Pancreas (tissue), 10 donors: Measurements from ENCODE around the gene DSCAM. TPM values are rescaled to one million over a fixed set of nuclear protein-coding genes. Genes with fewer than 3 reads are reported as not detected.

ENCODE experiments used
- ATAC-seq, 4 donors: fragments of 200-7000 bp; cut with Tn5 transposase; one replicate each; pipeline versions ENCODE4 v1.8.0 to v1.9.1; 2020; ENCODE audit warnings: mild to moderate bottlenecking in 4 of 4, moderate library complexity in 4 of 4
- DNase-seq, 6 donors: peaks; one replicate each; pipeline ENCODE4 v3.0.0-alpha.2; 2020
- FAIRE-seq: peaks from 2 replicates; lab custom pipeline; 2012; peaks lifted over from hg19 to GRCh38; lab: Jason Lieb, UNC
- H3K27ac ChIP-seq, 4 donors: fragments of 200-600 bp; sonication (generic); 1 replicate in 3 of 4; 2 replicates in 1 of 4; pipeline versions ENCODE4 v1.5.0 to v1.8.0; 2020
- H3K27me3 ChIP-seq, 4 donors: fragments of 200-600 bp; one replicate each; pipeline ENCODE4 v1.8.0; 2021
- H3K36me3 ChIP-seq, 3 donors: fragments of 200-600 bp; sonication (generic) in 1 of 3; one replicate each; pipeline versions ENCODE4 v1.5.0 to v1.8.0; 2020 to 2021
- H3K4me1 ChIP-seq, 3 donors: fragments of 200-600 bp; one replicate each; pipeline ENCODE4 v1.8.0; 2021
- H3K4me3 ChIP-seq, 4 donors: fragments of 200-600 bp; sonication (generic) in 2 of 4; one replicate each; pipeline versions ENCODE4 v1.5.0 to v1.8.0; 2020 to 2021
- H3K9me3 ChIP-seq, 4 donors: fragments of 200-600 bp; one replicate each; pipeline ENCODE4 v1.8.0; 2021
- WGBS, 2 donors: extraction: QIAGEN DNeasy Blood & Tissue Kit; methylation state at CpG; one replicate each; pipeline ENCODE4 v1.1.7; 2013; 5-methylcytosine and 5-hydroxymethylcytosine counted together
- intact Hi-C, 3 donors: fragments of 100-400 bp; cut with DNase I; formaldehyde crosslinking; loops; one replicate each; pipeline versions ENCODE4 v1.11.1 to v1.14.2; 2022
- polyA plus RNA-seq, 2 donors: library from polyadenylated mRNA; stranded (reverse); fragments of 200-250 nt; gene quantifications; one replicate each; pipeline ENCODE4 v1.2.3, GENCODE V29; 2013
- total RNA-seq, 6 donors: library from RNA; stranded (reverse); fragmentation: NEBNext Ultra II Directional in 4 of 6; extraction: Animal tissue kit (Norgen Biotek cat#: 25700) in 4 of 6; gene quantifications; one replicate each; pipeline versions ENCODE4 v1.2.1 to v1.2.4, GENCODE V29; 2021 to 2023
- TF ChIP-seq, protein P1 (sequence below), 4 donors: fragments of 200-600 bp; sonication (generic) in 3 of 4; IDR thresholded peaks; one replicate each; pipeline versions ENCODE4 v1.5.0 to v1.8.0; 2021; ENCODE audit warnings: antibody characterized with exemption in 4 of 4
- donor health status: healthy with polysubstance abuse.
- donor health status: DM: no; HTN: no; CAD: no; lungs with moderate emphysema.
- donor health status: DM: no; HTN: no; CAD: no.
- donor health status: control.
- donor health status: control.
- donor health status: Bipolar disorder and iron deficiency.
- donor health status: DM: yes; HTN: yes; CAD: no.
- donor health status: DM: no; HTN: no; CAD: no.
- donor health status: DM: no; HTN: no; CAD: no.
- donor health status: DM: yes; HTN: yes; CAD: no.

The DSCAM gene
- total and polyA plus RNA-seq, 8 donors: 0.05 to 0.77 (median 0.14) TPM

DNA sequence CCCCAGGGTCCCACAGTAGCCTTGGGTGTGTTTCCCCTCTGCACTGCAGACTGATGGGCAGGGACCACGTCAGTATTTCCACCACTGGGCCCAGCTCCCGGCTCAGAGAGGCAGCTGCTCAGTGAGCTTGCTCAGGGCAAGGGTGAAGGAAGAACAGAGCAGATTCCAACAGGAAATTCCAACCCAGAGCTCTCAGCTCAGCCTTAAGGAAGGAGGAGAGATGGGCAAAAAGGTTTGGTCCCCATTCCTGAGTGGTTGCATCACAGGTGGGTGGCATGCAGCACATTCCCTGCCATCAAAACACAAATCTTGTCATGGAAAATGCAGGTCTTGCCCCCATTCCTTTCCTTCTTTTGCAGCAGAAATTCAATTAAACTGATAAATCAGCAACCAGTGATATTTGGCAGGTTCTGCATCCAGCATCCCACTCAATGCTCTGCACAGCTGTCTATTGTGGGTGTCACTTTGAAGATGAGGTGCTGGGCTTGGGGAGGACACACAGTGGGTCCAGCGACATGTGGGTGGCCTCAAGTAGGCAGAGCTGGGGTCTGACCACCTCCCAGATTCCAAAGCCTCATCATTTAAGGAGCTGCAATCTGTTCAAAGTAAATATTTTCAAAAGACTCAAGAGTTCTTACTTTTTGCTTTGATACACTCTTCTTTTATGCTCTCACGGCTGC lies 315.4 kb downstream of the DSCAM start:
- FAIRE-seq (no peak), DNase-seq (no peak), ATAC-seq (no peak)
- no peak overlapping the region for H3K4me3 ChIP-seq
- no peaks in the 10 kb centered on the region for H3K27me3 ChIP-seq
- intact Hi-C loops: no loop called here
- H3K4me1 ChIP-seq: no peaks in the 10 kb centered on the region
- no peaks in the 10 kb centered on the region for H3K9me3 ChIP-seq
- 43 to 44% methylated on average over 4 of the region's 4 CpGs for WGBS, 2 donors
- H3K36me3 ChIP-seq: no peaks in the 10 kb centered on the region
- H3K27ac ChIP-seq: no peak overlapping the region
- TF ChIP-seq, protein P1, sequence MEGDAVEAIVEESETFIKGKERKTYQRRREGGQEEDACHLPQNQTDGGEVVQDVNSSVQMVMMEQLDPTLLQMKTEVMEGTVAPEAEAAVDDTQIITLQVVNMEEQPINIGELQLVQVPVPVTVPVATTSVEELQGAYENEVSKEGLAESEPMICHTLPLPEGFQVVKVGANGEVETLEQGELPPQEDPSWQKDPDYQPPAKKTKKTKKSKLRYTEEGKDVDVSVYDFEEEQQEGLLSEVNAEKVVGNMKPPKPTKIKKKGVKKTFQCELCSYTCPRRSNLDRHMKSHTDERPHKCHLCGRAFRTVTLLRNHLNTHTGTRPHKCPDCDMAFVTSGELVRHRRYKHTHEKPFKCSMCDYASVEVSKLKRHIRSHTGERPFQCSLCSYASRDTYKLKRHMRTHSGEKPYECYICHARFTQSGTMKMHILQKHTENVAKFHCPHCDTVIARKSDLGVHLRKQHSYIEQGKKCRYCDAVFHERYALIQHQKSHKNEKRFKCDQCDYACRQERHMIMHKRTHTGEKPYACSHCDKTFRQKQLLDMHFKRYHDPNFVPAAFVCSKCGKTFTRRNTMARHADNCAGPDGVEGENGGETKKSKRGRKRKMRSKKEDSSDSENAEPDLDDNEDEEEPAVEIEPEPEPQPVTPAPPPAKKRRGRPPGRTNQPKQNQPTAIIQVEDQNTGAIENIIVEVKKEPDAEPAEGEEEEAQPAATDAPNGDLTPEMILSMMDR (IDR thresholded peaks at IDR 0.05): no peak

DNA sequence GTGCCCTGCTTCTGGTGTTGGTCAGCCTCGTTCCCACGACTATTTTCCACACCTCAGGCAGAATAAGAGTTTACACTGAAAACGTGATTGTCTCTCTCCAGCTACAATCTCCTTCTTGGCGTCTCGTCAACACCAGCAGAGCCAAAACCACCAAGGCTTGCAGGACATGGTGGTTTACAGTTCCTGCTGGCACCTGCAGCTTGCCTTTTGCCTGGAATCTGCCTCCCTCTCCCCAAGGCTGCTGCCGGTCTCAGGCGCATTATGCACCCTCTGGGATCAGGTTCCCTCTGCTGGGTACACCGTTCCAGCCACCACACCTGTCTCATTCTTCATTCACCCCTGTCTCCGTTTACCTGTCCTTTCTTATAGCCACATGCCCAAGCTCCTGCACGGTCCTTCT lies 315.9 kb downstream of the DSCAM start:
- intact Hi-C loops: no loop called here
- TF ChIP-seq, protein P1 (IDR thresholded peaks at IDR 0.05): no peak
- FAIRE-seq: no peak

DNA sequence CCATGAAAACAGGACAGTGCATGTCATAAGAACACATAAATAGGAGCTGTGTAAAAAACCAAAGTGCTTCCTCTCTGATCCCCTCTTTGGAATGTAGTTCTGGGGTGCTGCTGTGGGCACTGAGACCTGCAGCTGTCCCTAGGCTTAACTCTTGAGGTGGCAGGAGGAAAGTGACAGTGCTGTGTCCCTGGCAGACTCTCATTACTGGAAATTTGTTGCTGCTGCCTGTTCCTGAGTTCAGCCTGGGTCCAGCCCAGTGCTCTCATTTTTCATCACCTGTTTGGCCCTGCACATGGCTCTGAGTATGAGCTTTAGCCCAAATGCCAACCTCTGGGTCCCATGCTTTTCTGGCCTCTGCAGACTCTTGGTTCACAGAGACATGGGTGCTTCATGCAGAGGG lies 329.3 kb downstream of the DSCAM start:
- intact Hi-C loops: no loop called here
- Histone ChIP-seq H3K36me3 (no peaks in the 10 kb centered on the region), H3K4me3 (no peak overlapping the region), H3K4me1 (no peaks in the 10 kb centered on the region), H3K27me3 (no peaks in the 10 kb centered on the region), H3K27ac (no peak overlapping the region), H3K9me3 (no peaks in the 10 kb centered on the region)
- no peak for DNase-seq
- no peak for FAIRE-seq
- TF ChIP-seq, protein P1 (IDR thresholded peaks at IDR 0.05): no peak
- no peak for ATAC-seq

More for the DNA sequence above, 315.9 kb downstream of the DSCAM start:
- H3K4me1 ChIP-seq: no peaks in the 10 kb centered on the region
- no peaks in the 10 kb centered on the region for H3K27me3 ChIP-seq
- no peak overlapping the region for H3K4me3 ChIP-seq
- 56 to 59% methylated on average over 10 of the region's 10 CpGs for WGBS, 2 donors
- ATAC-seq: no peak
- no peaks in the 10 kb centered on the region for H3K9me3 ChIP-seq
- DNase-seq: no peak
- H3K27ac ChIP-seq: no peak overlapping the region
- H3K36me3 ChIP-seq: no peaks in the 10 kb centered on the region

DNA sequence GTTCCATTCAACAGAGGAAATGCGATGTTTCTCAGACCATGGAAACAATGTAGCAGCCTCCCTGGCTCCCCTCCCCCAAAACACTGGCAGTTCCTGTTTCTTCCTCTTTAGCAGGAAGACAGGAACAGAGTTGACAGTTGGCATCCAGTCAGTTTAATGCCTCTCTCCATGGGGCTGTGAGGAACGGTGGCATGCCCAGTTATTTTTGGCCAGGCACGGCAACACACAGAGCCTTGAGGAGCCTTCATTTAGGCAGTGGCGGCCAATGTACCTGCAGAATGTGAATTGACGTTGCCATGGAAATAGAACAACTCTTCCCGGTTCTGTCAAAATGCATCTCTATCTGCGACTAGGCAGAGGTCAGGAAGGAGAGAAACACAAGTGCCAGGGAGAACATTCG lies 330.6 kb downstream of the DSCAM start:
- WGBS, 2 donors: 26 to 28% methylated on average over 8 of the region's 8 CpGs
- no peaks in the 10 kb centered on the region for H3K9me3 ChIP-seq
- intact Hi-C loops: no loop called here
- H3K4me1 ChIP-seq: no peaks in the 10 kb centered on the region
- ATAC-seq (no peak), DNase-seq (no peak), FAIRE-seq (no peak)
- H3K4me3 ChIP-seq: no peak overlapping the region
- no peaks in the 10 kb centered on the region for H3K27me3 ChIP-seq
- no peaks in the 10 kb centered on the region for H3K36me3 ChIP-seq
- H3K27ac ChIP-seq: no peak overlapping the region
- TF ChIP-seq, protein P1 (IDR thresholded peaks at IDR 0.05): no peak

DNA sequence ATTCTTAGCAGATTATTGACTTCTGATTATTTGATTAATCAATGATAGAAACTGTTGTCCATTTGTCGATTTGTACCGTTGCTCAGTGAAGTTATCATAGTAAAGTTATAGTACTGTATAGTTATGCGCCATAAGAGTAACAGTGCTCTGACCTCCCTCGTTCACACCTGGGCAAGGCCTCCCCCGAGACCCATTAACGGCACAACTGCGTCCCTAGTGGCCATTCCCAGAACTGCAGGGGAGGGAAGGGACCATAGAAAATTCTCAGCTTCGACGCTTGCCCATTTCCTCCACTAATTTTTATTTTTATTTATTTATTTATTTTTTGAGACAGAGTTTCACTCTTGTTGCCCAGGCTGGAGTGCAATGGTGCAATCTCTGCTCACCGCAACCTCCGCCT lies 334.4 kb downstream of the DSCAM start:
- H3K27me3 ChIP-seq: no peaks in the 10 kb centered on the region
- no peak for ATAC-seq
- no peak overlapping the region for H3K4me3 ChIP-seq
- 74 to 78% methylated on average over 11 of the region's 11 CpGs for WGBS, 2 donors
- DNase-seq: no peak
- intact Hi-C loops: no loop called here
- H3K36me3 ChIP-seq: no peaks in the 10 kb centered on the region
- no peak for FAIRE-seq
- no peaks in the 10 kb centered on the region for H3K4me1 ChIP-seq
- no peaks in the 10 kb centered on the region for H3K9me3 ChIP-seq
- TF ChIP-seq, protein P1 (IDR thresholded peaks at IDR 0.05): peak in 2 of 4 donors; percentile 19 to 37
- no peak overlapping the region for H3K27ac ChIP-seq
